GM19463 (cell line): Measurements from ENCODE around the gene CYB5R2.

Experiments used
- ATAC-seq: cut with Tn5 transposase; IDR thresholded peaks from one replicate; pipeline ENCODE4 v1.9.1; 2021; ENCODE audit warnings: mild to moderate bottlenecking, moderate library complexity; ENCODE audit not compliant: unreplicated experiment

Gene CYB5R2

DNA sequence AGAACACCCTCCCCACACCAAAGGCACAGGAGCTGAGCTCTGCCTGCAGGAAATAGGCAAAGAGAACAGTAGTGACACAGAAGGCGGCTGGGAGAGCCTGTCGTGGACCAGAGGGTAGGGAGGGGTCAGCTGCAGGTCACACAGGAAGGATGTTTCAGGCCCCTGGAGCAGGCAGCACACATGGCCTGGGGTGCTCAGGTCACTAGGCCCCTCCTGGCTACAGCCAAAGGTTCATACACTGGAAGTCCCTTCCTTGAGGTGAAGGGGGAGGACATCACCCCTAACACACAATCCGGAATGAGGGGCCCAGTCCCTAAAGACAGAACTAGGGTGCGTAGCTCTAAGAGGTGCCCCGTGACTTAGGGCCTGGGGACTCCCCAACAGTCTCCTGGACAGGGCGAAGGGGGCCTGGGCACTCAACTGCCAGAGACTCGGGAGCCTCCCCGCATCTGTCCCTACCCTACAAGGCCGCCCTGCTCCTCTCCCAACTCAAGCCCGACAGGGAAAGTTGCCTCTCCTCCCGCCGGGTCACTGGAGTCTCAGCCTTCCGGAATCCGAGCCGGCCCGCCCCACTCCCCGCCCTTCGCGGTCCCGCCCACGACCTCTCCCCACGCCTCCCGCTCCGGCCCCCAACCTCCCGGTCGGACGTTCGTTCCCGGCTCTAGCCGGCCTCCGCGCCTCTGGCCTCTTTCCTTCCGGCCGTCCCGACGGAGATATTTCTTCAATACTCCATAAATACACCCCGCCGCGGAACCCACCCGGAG, at the start of gene CYB5R2:
Gene CYB5R2 (minus strand): TSS at position 541 of the 764 bp plus-strand sequence. CDS start 675 bp downstream, outside the sequence.
- ATAC-seq = peak; percentile 28

DNA sequence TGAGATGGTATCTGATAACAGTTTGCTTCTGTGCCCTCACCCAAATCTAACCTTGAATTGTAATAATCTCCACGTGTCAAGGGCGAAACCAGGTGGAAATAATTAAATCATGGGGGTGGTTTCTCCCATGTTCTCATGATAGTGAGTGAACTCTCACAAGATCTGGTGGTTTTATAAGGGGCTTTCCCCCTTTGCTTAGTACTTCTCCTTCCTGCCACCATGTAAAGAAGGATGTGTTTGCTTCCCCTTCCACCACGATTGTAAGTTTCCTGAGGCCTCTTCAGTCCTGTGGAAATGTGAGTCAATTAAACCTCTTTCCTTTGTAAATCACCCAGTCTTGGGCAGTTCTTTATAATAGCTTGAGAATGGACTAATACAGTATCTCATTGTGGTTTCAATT, 41.5 kb upstream of the CYB5R2 start:
- ATAC-seq = no peak

DNA sequence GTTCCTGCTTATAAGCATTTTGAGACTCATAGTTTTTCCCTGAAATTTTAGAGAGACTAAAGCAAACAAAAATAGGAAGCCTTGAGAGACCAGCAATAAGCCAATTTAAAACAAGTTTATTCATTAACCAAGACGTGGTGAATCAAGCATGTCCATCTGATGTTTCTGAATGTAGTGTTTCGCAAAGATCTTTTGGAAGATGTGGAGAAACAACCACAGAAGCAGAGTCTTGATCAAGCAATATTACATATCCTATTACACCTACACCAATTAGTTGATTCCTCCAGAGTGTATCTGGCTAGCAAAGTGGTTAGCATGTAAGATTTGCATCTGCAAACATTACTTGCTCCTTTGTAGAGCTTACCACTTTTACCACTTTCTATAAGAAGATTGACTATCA, 33.1 kb upstream of the CYB5R2 start, which contains the start of gene OVCH2:
Gene OVCH2 (minus strand): TSS at position 101 of the 400 bp plus-strand sequence. CDS start 83 bp downstream, at position 18.
- ATAC-seq = no peak

DNA sequence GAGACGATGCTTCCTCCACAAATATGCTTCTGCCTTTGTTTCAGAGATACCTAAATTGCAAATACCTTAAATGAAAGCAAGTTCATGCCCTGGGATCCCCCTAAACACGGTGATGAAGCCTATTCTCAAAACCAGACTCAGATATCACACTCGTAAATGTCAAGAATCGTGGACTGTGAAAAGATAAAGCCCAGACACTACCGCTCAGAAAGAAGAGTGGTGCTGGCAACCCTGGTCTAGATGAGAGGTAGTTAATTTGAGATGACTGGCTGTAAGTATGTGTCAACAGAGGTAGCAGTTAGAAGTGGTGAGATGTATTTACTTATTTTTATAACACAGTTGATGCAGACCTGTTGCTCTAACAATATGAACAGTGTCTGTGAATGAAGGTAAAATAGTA, 30.4 kb upstream of the CYB5R2 start:
- ATAC-seq = no peak

DNA sequence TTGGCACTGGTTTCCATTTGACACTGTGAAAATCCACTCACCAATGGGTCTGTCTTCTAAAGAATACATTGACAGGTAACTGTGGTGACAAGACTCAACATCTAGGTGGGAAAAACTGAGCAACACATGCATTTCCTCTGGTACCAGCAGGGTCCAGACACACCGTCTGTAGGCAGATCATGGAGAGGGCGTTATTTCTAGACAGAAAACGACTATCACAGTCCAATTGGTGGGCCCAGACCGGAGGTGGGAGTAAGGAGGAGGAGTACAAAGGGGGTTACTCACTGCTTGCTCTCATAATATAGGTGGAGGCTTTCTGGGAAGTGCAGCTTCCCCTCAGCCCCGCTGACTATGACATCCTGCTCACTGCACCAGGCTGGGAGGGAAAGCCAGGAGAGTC, 23.1 kb upstream of the CYB5R2 start:
- no peak for ATAC-seq

- ATAC-seq = no peak
These were observed 20.9 kb upstream of the CYB5R2 start for GRCh38 chr11:7694235-7694634.

DNA sequence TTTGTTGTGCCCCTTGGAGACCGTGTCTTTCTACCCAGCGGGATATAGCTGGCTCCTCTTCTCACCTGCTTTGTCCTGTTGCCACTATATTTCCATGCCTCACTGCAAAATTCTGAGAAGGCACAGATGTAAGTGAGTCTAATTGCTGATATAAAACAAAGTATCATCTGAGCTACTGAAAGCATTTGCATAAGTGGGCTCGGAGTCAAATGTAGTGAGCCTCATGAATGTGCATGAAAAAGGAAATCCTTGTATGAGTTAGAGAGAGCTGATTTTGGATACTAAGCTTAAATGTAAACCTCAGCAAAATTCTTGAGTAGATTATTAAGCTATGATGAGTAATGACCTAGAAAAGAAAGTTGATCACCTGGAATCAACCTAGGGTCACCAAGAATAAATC, 19.1 kb upstream of the CYB5R2 start:
- ATAC-seq = no peak

GRCh38 chr11:7691759-7692350, 18.6 kb upstream of the CYB5R2 start:
- ATAC-seq = no peak

GRCh38 chr11:7690648-7691047, 17.3 kb upstream of the CYB5R2 start:
- ATAC-seq = no peak

GRCh38 chr11:7689239-7689638, 15.9 kb upstream of the CYB5R2 start:
- ATAC-seq = no peak

- peak; percentile 82 for ATAC-seq
These were observed 15.0 kb upstream of the CYB5R2 start for GRCh38 chr11:7688238-7688826.

DNA sequence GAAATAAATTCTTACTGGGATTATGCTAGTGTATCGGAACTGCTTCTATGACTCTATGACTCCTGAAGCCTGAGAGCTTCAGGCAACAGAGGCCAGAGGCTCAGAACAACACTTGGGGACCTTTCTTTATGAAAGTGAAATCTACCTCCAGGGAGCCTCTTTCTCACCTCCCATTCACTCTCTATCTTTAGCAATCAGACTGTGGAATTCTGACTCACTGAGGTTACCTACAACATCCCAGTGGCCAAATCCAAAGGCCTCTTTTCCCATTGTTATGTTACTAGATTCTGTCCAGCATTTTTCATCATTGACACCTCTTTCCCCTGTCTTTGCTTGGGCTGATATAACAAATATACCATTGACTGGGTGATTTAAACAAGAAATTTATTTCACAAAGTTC, 14.1 kb upstream of the CYB5R2 start:
- ATAC-seq = no peak

DNA sequence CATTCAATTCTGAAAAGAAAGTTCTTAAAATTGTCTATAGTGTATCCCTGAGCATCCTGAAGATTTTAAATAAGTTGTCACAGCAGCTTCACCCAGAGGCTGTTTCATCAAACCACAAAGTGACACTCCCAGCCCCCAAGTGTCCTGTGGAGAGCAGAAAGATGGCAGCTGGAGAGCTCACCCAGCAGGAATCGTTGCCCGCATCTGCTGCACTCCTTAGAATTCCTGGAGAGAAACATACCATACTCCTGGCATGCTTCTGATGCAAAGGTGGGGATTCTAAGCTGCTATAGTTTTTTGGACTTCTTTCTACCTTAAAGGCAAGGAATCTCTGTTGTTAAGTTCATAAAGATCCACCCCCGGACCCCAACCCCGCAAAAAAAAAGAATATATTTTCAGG, 13.5 kb upstream of the CYB5R2 start:
- no peak for ATAC-seq

- ATAC-seq = no peak
These were observed 10.3 kb upstream of the CYB5R2 start for GRCh38 chr11:7683571-7683970.

GRCh38 chr11:7677796-7678201, 4.5 kb upstream of the CYB5R2 start:
- no peak for ATAC-seq

DNA sequence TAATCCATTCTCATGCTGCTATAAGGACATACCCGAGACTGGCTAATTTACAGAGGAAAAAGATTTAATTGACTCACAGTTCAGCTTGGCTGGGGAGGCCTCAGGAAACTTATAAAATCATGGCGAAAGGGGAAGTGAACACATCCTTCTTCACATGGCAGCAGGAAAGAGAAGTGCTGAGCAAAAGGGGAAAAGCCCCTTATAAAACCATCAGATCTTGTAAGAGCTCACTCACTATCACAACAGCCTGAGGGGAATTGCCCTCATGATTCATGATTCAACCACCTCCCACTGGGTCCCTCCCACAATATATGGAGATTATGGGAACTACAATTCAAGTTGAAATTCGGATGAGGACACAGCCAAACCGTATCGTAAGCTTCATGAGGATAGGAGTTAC, 3.8 kb upstream of the CYB5R2 start:
- no peak for ATAC-seq

- no peak for ATAC-seq
These were observed 2.3 kb upstream of the CYB5R2 start for GRCh38 chr11:7675631-7676030.

DNA sequence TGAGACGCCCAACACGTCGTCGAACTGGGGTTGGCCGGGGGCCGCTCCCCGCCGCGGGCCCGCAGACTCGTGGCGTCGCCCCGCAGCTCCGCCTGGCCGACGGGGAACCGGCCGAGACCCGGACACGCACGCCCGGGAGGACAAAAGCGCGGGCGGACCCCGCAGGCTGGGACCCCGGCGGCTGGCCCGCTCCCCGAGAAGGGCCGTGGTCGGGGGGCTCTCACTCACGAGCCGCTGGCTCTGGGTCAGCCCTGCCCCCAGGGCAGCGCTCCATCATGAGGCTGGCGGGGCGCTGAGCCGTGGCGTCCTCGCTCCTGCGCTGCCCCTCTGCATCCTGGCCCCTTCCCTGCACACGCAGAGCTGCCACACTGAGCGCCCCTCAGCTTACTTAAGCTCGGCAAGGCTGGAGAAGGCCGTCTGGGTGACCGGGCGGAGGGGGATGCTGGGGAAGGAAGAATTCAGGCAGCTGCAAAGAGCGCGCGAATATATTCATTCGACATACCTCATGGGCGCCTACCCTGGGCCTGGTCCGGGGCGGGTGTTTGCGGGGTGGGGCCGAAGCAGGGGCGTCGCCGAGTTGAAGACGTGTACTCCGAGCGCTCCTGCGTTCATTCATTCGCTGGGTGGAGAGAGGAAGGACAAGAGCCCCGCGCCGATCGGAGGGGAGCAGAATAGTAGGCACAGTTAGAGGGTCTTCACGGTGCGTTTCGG, 579 bp upstream of the CYB5R2 start:
- ATAC-seq = peak; percentile 4

DNA sequence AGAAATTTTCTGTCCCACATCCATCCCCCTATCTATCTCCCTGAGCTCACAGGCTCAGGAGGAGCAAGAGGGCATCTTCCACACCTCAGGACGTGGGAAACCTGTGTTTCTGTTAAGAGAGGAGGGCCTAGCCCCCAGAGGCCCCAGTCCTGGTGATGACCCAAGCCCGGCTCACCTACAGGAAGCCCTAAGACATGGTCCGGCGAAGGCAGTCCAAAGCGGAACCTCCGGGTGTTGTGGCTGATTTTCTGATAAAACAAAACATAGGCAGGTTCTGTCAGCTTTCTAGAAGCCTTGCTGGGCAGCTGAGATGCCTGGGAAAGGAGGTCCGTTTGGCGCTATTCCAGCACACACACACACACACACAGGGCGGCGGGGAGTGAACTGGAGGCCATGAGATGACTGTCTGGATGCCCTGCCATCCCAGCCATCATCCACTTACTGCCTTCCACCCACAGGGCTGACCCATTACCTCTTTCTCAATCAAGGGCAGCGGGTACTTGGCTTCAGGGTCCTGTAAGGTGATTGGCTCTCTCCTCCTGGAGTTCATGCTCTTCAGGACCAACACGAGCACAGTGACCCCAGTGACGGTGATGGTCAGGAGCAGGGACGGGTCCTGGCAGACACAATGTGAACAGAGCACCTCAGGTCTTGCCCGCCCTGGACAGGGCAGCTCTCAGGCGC, 882 bp downstream of the CYB5R2 start:
- no peak for ATAC-seq

DNA sequence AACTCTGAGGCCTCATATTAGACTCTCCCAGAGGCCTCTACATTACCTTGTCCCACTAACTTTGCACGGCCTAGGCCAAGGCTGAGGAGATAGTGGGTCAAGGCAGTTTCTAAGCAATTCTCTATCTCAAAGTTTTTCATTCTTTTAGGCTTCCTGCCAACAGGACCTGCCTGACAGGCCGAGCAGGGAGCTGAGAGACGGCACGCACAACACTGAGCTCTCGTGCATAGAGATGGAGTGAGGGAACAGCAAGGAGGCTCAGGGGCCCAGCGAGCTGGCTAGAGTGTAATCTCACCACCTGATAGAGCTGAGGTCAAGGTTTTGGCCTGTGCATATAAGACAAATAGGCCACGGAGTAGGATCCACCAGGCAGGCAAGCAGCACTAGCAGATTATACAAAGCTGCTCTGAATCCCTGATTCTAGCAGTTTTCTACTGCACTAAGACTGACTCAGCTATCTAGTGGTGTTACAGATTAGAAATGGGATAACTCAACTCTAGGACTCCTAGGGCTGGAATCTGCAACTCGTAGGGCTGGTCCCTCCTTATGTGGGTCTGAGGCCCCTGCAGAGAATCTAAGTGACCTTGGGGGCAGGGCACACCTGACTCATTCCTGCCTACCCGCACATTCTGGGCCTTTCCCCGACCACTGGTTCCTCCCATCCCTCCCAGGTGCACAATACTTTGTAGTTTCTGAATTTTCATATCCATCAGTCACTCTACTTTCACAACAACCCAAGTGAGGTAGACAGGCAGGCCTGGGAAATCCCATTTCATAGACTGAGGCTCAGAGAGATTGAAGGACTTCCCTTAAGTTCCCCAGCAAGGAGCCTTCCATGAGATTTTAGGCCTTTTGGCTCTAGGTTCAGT, 1.7 kb downstream of the CYB5R2 start:
- peak; percentile 69 for ATAC-seq
